Activated T-cell treated with anti-CD3 and anti-CD28 coated beads for 24 hours (primary cell): ENCODE measurements around the gene LRRC19.

Experiments
- DNase-seq: peaks from one replicate; pipeline ENCODE4 v3.0.0-alpha.2; 2020; ENCODE audit warnings: low read depth

The LRRC19 gene, protein sequence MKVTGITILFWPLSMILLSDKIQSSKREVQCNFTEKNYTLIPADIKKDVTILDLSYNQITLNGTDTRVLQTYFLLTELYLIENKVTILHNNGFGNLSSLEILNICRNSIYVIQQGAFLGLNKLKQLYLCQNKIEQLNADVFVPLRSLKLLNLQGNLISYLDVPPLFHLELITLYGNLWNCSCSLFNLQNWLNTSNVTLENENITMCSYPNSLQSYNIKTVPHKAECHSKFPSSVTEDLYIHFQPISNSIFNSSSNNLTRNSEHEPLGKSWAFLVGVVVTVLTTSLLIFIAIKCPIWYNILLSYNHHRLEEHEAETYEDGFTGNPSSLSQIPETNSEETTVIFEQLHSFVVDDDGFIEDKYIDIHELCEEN

DNA sequence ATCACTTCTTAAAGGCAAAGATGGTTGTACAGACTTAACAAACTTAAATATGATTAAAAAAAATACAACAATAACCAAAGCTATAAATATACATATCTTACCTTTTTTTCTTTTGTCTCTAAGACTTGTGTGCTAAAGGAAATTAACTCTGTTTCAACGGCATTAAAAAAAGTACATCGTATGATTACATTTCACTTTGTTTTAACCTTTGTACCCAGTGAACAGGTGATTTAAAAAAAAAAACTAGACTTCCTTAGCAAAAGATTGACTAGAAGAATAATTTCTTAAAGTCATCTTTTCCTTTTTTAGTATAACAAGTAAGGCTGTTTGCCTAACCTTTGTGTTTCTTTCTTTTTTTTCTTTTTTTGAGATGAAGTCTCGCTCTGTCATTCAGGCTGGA, at the start of gene LRRC19:
Gene LRRC19, minus strand, starts transcription at position 182 of the 400 bp plus-strand sequence. CDS start 5,978 bp downstream, outside the sequence.
- DNase-seq = no peak

DNA sequence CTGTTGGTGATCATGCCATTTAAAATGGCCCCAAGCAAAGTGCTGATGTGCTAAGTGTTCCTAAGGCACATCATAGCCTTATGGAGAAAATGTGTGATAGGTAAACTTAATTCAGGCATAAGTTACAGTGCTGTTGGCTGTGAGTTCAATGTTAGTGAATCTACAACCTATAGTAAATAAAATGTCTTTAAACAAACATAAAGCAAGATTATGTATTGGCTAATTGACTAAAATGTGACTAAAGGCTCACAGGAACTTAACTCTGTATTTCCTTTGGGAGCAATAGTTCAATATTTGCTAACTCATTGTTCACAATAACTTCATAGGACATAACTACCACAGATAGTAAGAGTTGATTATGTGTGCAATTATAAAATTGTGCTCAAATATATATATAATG, 49.4 kb upstream of the LRRC19 start:
- DNase-seq = no peak

DNA sequence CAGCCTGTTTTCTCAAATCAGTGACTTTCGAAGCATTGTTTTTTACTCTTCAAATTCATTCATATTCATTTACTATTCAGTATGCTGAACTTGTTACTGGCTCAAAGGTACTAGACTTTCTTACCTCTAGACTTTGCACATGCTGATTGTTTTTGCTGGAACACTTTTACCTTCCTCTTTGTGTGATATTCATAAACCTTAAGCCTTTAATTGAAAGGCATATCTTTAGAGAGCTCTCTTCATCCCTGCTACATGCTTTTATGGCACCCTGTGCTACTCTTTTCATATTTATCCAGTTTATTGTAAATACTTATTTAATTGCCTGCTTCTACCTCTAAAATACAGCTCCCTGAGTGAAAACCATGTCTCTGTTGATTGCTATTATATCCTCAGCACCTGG, 48.7 kb upstream of the LRRC19 start:
- DNase-seq = no peak

DNA sequence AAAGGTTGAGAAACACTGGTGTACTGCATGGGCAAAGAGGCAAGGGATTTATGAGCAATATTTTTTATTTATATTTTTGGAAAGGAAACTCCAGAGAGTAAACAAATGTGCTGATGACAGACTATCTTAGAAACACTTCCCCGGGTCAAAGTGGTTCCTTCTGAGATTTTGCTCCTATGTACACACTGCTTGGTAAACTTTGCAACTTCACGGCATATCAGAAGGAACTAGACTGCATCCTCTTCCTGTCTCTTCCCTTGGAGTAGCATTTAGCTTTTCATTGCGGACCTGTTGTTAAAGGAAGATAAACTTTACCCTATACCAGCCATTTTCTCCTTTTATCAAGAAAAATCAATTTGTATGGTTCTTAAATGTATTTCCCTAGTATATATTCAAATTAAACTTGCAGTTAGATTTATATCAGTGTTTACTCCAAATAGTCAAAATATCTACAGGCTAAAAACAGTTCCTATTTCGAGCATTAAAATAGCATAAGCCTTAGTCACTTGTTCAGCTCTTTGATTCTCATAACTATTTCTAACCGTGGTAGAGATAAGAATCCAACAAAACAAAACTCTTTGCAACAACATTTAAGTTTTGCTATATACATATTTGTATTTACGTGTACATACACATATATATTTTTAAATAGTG, 48.0 kb upstream of the LRRC19 start:
- DNase-seq = no peak

DNA sequence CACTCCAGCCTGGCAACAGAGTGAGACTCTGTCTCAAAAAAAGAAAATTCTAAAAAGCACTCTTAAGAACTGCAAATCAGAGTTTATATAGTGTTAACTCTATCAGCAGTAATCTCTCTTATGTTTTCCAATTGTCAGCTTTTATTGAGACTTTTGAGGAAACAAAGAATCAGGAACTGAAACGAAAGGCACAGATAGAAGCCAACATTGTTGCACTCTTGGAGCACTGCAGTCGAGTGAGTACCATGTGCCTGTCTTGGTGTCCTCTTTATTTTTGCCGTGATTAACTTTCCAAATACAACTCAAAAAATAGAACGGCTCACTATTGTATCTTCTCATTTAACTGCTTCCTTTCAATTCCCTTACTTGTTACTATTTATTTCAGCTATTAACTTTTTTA, 41.7 kb upstream of the LRRC19 start:
- DNase-seq = no peak

DNA sequence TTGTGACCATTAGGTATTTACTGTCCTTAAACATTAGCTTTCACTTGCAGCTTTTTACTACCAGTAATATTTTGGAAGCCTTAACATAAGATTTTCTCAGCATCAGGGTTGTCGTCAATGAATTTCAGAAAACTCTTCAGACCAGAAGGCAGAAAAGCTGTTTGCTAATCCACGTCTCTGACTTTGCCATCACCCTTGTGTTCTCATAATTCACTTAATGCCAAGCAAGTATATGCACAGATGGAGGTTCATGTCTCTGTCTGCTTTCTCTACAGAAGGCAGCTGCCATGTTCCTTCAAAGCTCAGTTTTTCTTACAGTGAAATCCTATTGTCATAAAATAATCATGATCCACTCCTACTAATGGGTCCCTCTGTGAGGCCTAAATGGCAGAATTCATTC, 37.7 kb upstream of the LRRC19 start:
- DNase-seq = no peak

DNA sequence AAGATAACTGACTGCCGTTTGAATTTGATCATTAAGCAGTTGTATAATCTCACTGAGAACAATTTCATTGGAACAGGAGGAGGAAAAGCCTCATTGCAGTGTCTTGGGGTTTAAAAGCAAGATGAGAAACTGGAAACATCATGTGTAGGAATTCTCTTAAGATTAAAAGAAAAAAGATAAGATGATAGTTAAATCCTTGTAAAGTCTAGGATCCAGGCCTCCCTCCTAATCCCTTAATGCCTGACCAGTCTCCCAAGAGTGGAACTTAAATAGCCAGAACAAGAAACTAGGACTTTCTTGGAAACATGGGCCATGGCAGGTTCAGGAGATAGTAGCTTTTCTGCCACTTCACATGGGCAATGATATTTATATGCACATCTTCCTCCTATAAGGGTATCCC, 37.0 kb upstream of the LRRC19 start:
- DNase-seq = no peak

DNA sequence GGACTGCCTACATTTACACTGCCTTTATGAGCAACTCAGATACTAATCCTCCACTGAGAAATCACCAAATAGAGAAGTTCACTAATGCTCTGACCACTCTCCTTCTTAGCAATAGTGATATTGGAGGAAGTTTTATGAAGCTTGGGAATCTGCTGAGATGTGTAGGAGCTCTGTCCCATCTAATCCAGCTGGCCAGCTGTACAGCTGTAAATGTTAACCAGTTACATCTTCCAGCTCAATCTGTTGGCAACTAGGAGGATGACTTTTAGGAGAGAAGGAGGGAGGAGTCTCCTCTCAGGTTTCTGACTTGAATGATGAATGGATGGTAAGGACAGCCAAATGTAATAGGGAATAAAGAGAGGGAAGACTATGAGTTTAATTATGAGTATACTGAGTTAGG, 36.3 kb upstream of the LRRC19 start:
- DNase-seq = no peak

DNA sequence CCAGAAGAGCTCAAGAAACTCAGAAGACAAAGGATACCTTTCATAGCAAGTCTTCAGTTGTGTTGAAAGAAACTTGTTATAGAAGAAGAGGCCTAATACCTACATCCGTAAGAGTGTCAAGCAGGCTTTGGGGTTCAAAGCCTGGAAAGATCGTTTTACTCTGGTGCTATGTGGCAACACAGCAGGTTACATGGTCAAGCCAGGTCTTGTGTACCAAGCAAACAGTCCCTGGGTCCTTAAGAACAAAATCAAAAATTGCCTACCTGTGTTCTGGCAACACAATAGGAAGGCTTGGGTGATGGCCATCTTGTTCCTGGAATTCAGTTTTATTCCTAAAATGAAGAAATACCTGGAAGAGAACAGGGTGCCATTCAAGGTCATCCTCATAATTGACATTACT, 32.0 kb upstream of the LRRC19 start:
- no peak for DNase-seq

DNA sequence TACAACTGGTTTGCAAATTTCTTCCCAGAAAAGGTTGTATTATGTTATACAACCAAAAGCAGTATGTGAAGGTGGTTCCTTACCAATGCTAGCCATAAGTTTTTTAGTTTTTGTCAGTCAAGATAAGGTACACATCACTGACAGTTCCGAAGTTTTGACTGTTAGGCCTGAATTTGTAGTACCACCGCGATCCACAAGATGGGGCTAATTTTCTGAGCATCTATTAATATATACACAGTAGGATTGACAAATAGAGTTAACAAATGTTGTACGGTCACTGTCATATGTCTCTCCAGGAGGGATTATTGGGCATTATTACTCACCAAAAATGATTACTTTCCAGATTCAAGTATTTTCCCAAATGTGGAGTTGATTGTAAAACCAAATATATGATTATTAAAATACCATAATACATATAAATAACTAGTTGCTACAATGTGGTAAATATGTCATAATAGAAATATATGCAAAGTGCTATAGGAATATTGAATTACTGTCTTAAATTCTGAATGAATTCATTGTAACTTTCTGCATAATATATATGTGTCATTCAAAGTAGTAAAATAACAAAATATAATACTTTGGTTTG, 28.4 kb upstream of the LRRC19 start:
- peak; percentile 26 for DNase-seq

DNA sequence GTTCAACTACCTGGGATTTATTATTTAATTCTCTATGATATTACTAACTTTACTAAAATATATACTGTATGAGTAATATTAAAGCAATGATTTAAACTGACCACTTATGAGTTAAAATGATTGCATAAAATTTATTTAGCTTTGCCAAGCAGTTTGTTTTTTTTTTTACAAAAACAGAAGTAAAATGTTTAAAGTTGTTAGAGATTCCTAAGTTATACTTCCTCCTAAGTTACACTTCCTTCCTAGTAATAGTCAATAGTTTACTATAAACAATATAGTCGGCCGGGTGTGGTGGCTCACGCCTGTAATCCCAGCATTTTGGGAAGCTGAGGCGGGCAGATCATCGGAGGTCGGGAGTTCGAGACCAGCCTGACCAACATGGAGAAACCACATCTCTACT, 23.7 kb upstream of the LRRC19 start:
- no peak for DNase-seq

DNA sequence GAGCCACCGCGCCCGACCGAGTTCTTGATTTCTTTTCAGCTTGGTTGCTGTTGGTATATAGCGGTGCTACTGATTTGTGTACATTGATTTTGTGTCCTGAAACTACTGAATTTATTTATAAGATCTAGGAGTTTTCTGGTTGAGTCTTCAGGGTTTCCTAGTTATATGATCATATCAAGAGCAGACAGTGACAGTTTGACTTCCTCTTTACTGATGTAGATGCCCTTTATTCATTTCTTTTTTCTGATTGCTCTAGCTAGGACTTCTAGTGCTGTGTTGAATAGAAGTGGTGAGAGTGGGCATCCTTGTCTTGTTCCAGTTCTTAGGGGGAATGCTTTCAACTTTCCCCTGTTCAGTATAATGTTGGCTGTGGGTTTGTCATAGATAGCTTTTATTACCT, 17.4 kb upstream of the LRRC19 start:
- DNase-seq = no peak

DNA sequence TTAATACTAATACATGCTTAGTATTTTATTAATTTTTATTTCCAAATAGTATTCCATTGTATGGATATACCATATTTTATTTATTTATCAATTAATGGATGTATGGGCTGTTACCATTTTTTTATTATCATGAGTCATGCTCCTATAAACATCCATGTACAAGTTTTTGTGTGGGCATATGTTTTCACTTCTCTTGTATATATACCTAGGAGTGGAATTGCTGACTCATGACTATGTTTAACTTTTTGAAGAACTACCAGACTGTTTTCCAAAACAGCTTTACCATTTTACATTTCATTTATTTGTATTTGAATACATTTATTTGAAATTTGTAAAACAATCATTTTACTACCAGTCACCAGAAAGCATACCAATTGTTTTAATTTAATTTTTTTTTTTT, 14.1 kb upstream of the LRRC19 start:
- DNase-seq = no peak

DNA sequence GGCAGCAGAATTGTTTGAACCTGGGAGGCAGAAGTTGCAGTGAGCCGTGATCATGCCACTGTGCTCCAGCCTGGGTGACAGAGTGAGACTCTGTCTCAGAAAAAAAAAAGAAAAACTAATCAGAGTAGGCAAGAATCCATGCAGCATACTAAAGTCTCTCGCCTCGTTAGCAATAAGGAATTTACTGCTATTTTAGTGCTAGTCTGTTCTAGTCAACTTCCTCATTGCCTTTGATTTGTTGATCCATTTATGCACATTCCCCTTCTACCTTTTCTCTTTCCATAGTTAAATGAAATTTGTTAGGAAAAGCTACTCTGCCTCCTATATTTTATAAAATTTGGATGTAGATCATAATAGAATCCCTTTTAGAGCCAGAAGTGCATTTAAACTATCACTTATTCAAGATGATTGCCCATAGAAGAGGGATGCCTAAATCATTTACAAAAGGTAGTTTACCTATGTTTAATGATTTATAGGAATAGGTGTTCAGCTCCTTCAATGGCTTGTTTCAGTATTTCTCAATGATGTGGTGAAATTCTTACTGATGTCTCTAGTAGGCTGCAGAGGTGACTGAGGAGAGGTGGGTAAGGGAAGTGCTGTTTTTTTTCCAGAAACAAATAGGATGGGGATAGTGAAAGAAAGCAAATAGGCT, 1.9 kb downstream of the LRRC19 start:
- no peak for DNase-seq

DNA sequence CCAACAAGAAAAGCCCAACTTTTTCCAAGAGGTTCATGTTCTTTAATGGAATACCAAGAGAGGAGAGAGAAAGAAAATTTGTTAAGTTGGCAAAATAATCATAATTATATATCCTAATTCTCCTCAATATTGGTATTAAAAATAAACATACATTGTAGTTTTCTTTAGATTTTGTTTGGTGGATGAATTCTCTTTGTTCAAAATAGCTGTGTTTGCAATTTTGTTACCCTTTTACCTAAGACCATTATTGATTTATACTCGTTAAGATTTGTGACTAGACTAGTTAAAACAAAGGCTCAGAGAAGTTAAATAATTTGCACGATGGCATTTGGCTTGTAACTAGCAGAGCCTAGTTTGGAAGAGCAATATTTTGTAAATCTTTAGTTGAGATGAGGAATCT, 9.7 kb downstream of the LRRC19 start:
- no peak for DNase-seq

DNA sequence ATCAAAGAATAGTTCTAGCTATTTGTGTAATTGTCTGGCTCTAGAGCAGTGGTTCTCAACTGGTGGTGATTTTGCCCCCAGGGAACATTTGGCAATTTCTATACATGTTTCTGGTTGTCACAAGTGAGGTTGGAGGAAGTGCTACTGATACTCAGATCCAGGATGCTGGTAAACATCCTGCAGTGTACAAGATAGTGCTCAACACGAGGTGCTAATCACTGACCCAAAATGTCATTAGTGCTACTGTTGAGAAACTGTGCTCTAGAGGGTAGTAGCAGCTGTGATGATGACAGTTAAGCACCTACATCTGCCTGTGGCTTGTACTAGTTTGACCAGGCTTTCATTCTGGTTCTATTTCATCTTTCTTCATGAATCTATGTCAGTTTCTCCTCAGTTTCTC, 22.1 kb downstream of the LRRC19 start:
- DNase-seq = no peak

DNA sequence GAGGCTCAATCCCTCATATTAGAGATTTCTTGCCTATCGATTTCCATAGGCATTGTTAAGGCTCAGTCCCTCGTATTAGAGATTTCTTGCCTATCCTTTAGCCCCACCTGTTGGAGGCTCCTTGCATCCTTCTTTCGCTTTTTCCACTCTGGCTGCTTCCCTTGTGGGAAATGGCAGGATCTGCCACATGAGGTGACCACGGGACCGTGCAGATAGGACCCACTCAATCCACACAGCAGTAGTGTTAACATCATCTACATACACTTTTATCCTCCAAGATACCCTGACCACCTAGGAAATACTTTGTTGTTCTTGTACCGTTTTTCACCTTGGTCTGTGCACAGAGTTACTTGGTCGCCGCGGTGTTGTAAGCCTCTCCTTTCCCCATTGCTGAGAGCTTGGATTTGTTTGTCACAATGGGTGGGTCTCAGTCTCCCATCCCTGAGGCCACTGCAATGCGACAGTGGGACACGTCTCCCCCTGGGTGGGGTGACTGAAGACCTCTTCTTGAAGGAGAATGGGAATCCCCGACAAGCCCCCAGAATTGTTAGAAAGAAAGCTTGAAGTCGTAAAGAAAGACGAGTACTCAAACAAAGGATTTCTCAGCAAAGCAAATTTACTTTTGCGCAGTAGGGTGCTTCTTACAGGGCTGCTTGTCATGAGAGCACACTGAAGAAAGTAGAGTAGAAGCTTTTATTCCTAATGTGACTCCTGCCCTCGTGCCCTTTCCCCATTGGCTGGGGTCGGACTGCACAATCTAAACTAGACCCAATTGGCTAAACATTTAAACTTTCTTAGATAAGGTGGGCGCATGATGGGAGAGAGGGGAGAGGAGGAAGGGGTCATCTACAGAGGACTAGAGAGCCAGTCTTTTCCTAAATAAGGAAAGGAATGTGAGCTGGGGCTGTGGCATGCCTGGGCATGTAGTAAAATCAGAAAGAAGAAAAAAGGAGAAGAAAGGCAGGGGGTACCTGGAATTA, 29.5 kb downstream of the LRRC19 start:
- DNase-seq = no peak

DNA sequence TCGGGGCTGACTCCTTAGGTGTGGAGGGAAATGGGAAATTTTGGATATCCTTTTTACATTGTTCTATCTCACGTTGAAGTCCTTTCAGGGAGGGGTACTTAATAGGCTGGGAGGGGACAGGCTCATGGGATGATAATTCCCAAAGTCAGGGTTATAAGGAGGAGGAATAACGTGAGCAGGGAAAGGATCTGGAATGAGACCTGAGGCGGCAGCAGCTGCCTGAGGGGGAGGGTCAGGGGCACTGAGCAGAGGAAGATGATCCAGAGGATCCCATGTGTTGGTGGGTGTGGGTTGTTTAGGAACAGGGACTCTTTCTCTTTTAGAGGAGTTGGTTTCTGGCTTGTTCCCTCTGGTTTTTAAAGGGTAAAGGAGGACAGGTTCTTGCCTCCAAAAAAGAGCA, 30.5 kb downstream of the LRRC19 start:
- no peak for DNase-seq

DNA sequence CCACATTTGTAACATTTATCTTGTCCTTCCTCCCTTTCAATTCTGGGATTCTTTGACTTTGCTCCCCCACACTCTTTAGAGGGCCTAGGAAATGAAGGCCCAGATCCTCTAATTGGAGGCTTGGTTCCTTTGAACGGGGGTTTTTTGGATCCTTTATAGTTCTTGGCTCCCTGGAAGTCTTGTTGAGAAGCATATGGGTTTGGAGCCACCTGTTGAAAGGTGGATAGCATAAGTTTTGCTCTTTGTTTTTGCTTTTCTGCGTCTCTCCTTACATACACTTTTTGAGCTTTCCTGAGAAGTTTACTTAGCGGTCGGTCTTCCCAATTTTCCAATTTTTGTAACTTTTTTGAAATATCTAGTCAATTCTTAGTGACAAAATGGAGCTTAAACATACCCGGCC, 31.5 kb downstream of the LRRC19 start:
- no peak for DNase-seq

DNA sequence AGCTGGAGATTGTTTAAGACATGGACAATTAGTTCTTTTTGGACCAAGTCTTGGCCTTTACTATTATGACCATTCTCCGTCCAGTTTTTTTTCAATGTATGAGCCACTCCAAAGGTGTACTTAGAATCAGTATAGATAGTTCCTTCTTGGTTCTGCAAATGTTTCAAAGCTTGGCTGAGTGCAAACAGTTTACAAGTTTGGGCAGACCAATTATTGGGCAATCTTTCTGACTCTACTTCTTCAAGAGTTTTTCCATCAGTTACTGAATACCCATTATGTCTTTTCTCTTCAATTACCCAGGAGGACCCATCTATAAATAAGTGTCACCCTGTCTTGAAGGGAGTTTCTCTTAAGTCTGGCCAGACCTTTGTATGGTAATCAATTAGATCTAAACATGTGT, 33.8 kb downstream of the LRRC19 start:
- no peak for DNase-seq

DNA sequence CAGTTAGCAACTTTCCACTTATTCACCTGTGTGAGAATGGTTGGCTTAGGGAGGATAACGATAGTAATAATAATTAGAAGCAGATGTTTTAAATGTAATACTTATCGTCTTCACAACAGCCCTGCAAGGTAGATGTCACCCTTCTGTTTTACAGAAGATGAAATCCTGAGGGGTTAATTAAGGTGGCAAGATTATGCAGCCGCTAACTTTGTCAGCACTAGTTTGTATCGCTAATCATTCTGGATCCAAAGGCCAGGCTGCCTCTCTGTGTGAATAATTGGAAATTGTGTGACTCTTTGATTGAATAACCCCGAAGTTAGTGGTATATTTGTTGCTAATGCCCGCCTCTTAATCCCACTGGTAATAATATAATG, 48.6 kb downstream of the LRRC19 start:
- DNase-seq = no peak
